ENCODE results near the gene CNTNAP5.

- TF ChIP-seq CTCF (IDR thresholded peaks at IDR 0.05) (no peak), POLR2A (IDR thresholded peaks at IDR 0.05) (no peak)
Measured at GRCh38 chr2:124171472-124172063, 146.5 kb downstream of the CNTNAP5 start.
